Measurements from ENCODE around the gene APBA1. TPM values are rescaled to one million over a fixed set of nuclear protein-coding genes. Genes with fewer than 3 reads are reported as not detected.

Gene APBA1
- polyA plus RNA-seq, 3 donors: 1.6 TPM; not detected in 2

DNA sequence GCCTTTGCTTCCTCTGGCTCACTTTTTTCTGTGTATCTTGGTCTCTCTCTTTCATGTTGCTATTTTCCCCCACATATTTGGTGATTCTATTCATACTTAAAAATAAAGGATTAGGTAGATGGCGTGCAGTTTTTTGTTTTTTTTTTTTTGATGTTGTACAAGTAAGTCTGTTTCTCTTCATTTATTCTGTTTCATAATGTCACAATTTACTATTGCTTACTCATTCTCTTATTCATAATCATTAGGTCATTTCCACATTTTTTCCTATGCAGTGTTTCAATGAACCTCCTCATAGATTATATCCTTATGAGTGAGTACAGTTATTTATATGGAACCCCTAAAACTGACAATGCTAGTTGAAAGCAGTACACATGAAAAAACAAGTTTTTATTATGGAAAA is 136.3 kb downstream of the APBA1 start:
- Histone ChIP-seq H3K9me3 (replicated peaks in 1 of 2; ENCODE audit: control insufficient read depth in 1 of 2, insufficient read depth in 1 of 2, low read length in 2 of 2) (no peaks in the 10 kb centered on the region), H3K79me2 (ENCODE audit: insufficient read depth, low read length) (no peaks in the 10 kb centered on the region), H3K4me2 (replicated peaks; ENCODE audit: extremely low read depth, low read length, poor library complexity, severe bottlenecking) (no peak overlapping the region), H2AFZ (ENCODE audit: insufficient read depth, low read depth, low read length, poor library complexity, severe bottlenecking) (no peak overlapping the region), H3K27ac (ENCODE audit: low read depth in 1 of 2, low read length in 2 of 2) (no peak overlapping the region), H3K27me3 (ENCODE audit: control insufficient read depth in 2 of 2, insufficient read depth in 2 of 2, low read length in 2 of 2) (peaks cover 0 to 2% of the 10 kb centered on the region in 2 donors), H3K36me3 (replicated peaks in 1 of 2; ENCODE audit: control insufficient read depth in 1 of 2, insufficient read depth in 2 of 2, low read length in 2 of 2) (no peaks in the 10 kb centered on the region), H3K4me3 (replicated peaks in 1 of 3; ENCODE audit: low read depth in 2 of 3, low read length in 3 of 3) (no peak overlapping the region), H3K4me1 (ENCODE audit: control insufficient read depth in 1 of 2, insufficient read depth in 2 of 2, low read length in 2 of 2) (no peaks in the 10 kb centered on the region), H4K20me1 (ENCODE audit: insufficient read depth, low read length) (no peaks in the 10 kb centered on the region), H3K9ac (ENCODE audit: insufficient read depth, low read length, poor library complexity, severe bottlenecking) (no peak overlapping the region)
- TF ChIP-seq, protein P1, sequence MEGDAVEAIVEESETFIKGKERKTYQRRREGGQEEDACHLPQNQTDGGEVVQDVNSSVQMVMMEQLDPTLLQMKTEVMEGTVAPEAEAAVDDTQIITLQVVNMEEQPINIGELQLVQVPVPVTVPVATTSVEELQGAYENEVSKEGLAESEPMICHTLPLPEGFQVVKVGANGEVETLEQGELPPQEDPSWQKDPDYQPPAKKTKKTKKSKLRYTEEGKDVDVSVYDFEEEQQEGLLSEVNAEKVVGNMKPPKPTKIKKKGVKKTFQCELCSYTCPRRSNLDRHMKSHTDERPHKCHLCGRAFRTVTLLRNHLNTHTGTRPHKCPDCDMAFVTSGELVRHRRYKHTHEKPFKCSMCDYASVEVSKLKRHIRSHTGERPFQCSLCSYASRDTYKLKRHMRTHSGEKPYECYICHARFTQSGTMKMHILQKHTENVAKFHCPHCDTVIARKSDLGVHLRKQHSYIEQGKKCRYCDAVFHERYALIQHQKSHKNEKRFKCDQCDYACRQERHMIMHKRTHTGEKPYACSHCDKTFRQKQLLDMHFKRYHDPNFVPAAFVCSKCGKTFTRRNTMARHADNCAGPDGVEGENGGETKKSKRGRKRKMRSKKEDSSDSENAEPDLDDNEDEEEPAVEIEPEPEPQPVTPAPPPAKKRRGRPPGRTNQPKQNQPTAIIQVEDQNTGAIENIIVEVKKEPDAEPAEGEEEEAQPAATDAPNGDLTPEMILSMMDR (IDR thresholded peaks at IDR 0.05): no peak
- no peak for DNase-seq
- no CpG with 5 or more reads among the region's 1 CpG for WGBS (ENCODE audit: insufficient coverage)
- no peaks in the 10 kb centered on the region for H3K4me1 Mint-ChIP-seq
- intact Hi-C loops (cut with micrococcal nuclease): no loop called here
- no peak overlapping the region for H3K4me3 Mint-ChIP-seq
- H3K27ac Mint-ChIP-seq: no peak overlapping the region
- peaks cover 0 to 3% (median 0%) of the 10 kb centered on the region in 7 donors for H3K9me3 Mint-ChIP-seq
- H3K36me3 Mint-ChIP-seq: no peaks in the 10 kb centered on the region
- peaks cover 2 to 4% (median 3%) of the 10 kb centered on the region in 3 donors for H3K27me3 Mint-ChIP-seq (ENCODE audit: low read depth in 3 of 3)

DNA sequence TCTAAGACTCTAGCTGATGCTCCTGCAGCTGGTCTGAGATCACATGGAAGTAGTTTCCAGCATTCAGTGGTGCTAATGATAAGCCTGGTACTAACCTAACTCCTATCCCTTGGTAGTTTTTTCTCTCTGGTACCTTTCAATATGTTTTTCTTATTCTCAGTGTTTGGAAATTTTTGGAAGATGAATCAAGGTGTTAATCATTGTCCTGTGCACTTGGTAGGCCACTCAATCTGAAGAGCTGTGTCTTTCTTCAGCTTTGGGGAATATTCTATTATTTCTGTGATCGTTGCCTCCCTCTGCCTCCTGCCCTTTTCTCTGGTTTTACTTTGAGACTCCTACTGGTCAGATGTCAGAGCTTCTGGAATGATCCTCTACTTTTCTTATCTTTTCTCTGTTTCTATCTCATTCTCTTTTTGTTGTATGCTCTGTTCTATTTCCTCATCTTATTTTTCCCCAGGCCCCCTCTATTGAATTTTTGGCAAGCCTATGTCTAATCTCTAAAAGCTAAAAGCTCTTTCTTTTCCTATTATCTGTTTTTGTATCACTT is 136.8 kb downstream of the APBA1 start:
- no peak overlapping the region for H3K27ac ChIP-seq (ENCODE audit: low read depth in 1 of 2, low read length in 2 of 2)
- Mint-ChIP-seq H3K9me3 (peaks cover 0 to 3% (median 0%) of the 10 kb centered on the region in 7 donors), H3K4me3 (no peak overlapping the region), H3K4me1 (no peaks in the 10 kb centered on the region), H3K27me3 (ENCODE audit: low read depth in 3 of 3) (peaks cover 2 to 4% (median 3%) of the 10 kb centered on the region in 3 donors), H3K36me3 (no peaks in the 10 kb centered on the region), H3K27ac (no peak overlapping the region)
- H3K4me1 ChIP-seq (ENCODE audit: control insufficient read depth in 1 of 2, insufficient read depth in 2 of 2, low read length in 2 of 2): no peaks in the 10 kb centered on the region
- no peaks in the 10 kb centered on the region for H3K36me3 ChIP-seq (replicated peaks in 1 of 2; ENCODE audit: control insufficient read depth in 1 of 2, insufficient read depth in 2 of 2, low read length in 2 of 2)
- H4K20me1 ChIP-seq (ENCODE audit: insufficient read depth, low read length): no peaks in the 10 kb centered on the region
- TF ChIP-seq, protein P1 (IDR thresholded peaks at IDR 0.05): no peak
- peaks cover 0 to 2% of the 10 kb centered on the region in 2 donors for H3K27me3 ChIP-seq (ENCODE audit: control insufficient read depth in 2 of 2, insufficient read depth in 2 of 2, low read length in 2 of 2)
- H3K4me3 ChIP-seq (replicated peaks in 1 of 3; ENCODE audit: low read depth in 2 of 3, low read length in 3 of 3): no peak overlapping the region
- no peaks in the 10 kb centered on the region for H3K9me3 ChIP-seq (replicated peaks in 1 of 2; ENCODE audit: control insufficient read depth in 1 of 2, insufficient read depth in 1 of 2, low read length in 2 of 2)
- 100% methylated on average over 1 of the region's 1 CpG for WGBS (ENCODE audit: insufficient coverage)
- no peak overlapping the region for H3K4me2 ChIP-seq (replicated peaks; ENCODE audit: extremely low read depth, low read length, poor library complexity, severe bottlenecking)
- no peaks in the 10 kb centered on the region for H3K79me2 ChIP-seq (ENCODE audit: insufficient read depth, low read length)
- H3K9ac ChIP-seq (ENCODE audit: insufficient read depth, low read length, poor library complexity, severe bottlenecking): no peak overlapping the region
- intact Hi-C loops (cut with micrococcal nuclease): no loop called here
- no peak overlapping the region for H2AFZ ChIP-seq (ENCODE audit: insufficient read depth, low read depth, low read length, poor library complexity, severe bottlenecking)
- DNase-seq: no peak
